H1 (cell line): ENCODE measurements around the gene HPRT1. TPM values are rescaled to one million over a fixed set of nuclear protein-coding genes. Genes with fewer than 3 reads are reported as not detected.

Source experiments
- CTCF ChIA-PET: fragments of 300-600 bp; sonication (Branson Sonifier 250); formaldehyde crosslinking; loops from one replicate; lab custom pipeline; 2021; ENCODE audit not compliant: partially characterized antibody; lab: Charles Lee
- POLR2A ChIA-PET: fragments of 300-600 bp; sonication (Branson Sonifier 250); formaldehyde crosslinking; loops from one replicate; lab custom pipeline; 2021; ENCODE audit warnings: inconsistent platforms; ENCODE audit not compliant: partially characterized antibody; lab: Charles Lee
- DNase-seq, 2 experiments: peaks; one replicate each; pipeline versions ENCODE4 v3.0.0 to v3.0.0-alpha.2; 2010 to 2022; ENCODE audit warnings: low spot score in 2 of 2, low read depth in 1 of 2, mixed read lengths in 1 of 2
- FAIRE-seq: peaks from 2 replicates; lab custom pipeline; 2011; peaks lifted over from hg19 to GRCh38; lab: Jason Lieb, UNC
- H2AFZ ChIP-seq: 2 replicates; pipeline ENCODE4 v1.8.1; 2012; ENCODE audit warnings: low read length, inconsistent platforms
- H2AK5ac ChIP-seq: 2 replicates; pipeline ENCODE4 v1.6.1; 2013; ENCODE audit warnings: low read depth, low read length
- H2BK120ac ChIP-seq: replicated peaks from 2 replicates; pipeline ENCODE3; 2013; ENCODE audit warnings: low read depth, low read length, inconsistent platforms
- H2BK12ac ChIP-seq: 2 replicates; pipeline ENCODE4 v1.6.1; 2013; ENCODE audit warnings: low read depth, low read length
- H2BK15ac ChIP-seq: 2 replicates; pipeline ENCODE4 v1.6.1; 2013; ENCODE audit warnings: low read length
- H2BK20ac ChIP-seq: 2 replicates; pipeline ENCODE4 v1.6.1; 2013; ENCODE audit warnings: low read length
- H2BK5ac ChIP-seq: 2 replicates; pipeline ENCODE4 v1.6.1; 2013; ENCODE audit warnings: low read depth, low read length
- H3K14ac ChIP-seq: 2 replicates; pipeline ENCODE4 v1.6.1; 2013; ENCODE audit warnings: inconsistent platforms; ENCODE audit not compliant: insufficient read length
- H3K18ac ChIP-seq: 2 replicates; pipeline ENCODE4 v1.6.1; 2013; ENCODE audit warnings: low read length; ENCODE audit errors: extremely low read depth
- H3K23ac ChIP-seq: 2 replicates; pipeline ENCODE4 v1.6.1; 2013; ENCODE audit warnings: inconsistent platforms; ENCODE audit not compliant: insufficient read length
- H3K23me2 ChIP-seq: 2 replicates; pipeline ENCODE4 v1.6.1; 2013; ENCODE audit warnings: low read depth, low read length
- H3K27ac ChIP-seq: 2 replicates; pipeline ENCODE4 v1.6.1; 2011; ENCODE audit warnings: low read depth, low read length, inconsistent platforms
- H3K27me3 ChIP-seq, 4 experiments: replicated peaks in 1 of 4; 1 replicate in 1 of 4; 2 replicates in 3 of 4; pipeline versions ENCODE4 v1.6.1 to v1.8.1; 2011 to 2013; ENCODE audit warnings: low read length in 3 of 4, mild to moderate bottlenecking in 3 of 4, inconsistent platforms in 2 of 4, mixed read lengths in 2 of 4, moderate library complexity in 1 of 4; ENCODE audit not compliant: control insufficient read depth in 3 of 4, insufficient read depth in 3 of 4; ENCODE audit errors: extremely low read depth in 1 of 4
- H3K36me3 ChIP-seq, 4 experiments: 2 replicates each; pipeline versions ENCODE4 v1.6.1 to v1.8.1; 2011 to 2013; ENCODE audit warnings: mild to moderate bottlenecking in 4 of 4, low read length in 3 of 4, moderate library complexity in 2 of 4, control low read depth in 1 of 4, inconsistent platforms in 1 of 4; ENCODE audit not compliant: insufficient read depth in 4 of 4, control insufficient read depth in 2 of 4
- H3K4ac ChIP-seq: replicated peaks from 2 replicates; pipeline ENCODE3; 2013; ENCODE audit warnings: low read length, low read depth, mixed read lengths, inconsistent platforms; ENCODE audit not compliant: insufficient read length
- H3K4me1 ChIP-seq, 4 experiments: replicated peaks in 1 of 4; 1 replicate in 1 of 4; 2 replicates in 3 of 4; pipeline versions ENCODE4 v1.6.1 to v1.8.1; 2011 to 2013; ENCODE audit warnings: low read length in 3 of 4, inconsistent platforms in 2 of 4, mixed read lengths in 1 of 4; ENCODE audit not compliant: insufficient read depth in 4 of 4, control insufficient read depth in 3 of 4
- H3K4me2 ChIP-seq, 2 experiments: 2 replicates each; pipeline versions ENCODE4 v1.6.1 to v1.8.1; 2011 to 2013; ENCODE audit warnings: low read depth in 2 of 2, low read length in 2 of 2, control low read depth in 1 of 2, inconsistent platforms in 1 of 2, mild to moderate bottlenecking in 1 of 2; ENCODE audit not compliant: insufficient read depth in 1 of 2
- H3K4me3 ChIP-seq, 4 experiments: fragments of 200-600, 300-600 bp in 1 of 4; sonication (generic), shearing (Covaris generic), sonication (Bioruptor Twin) in 1 of 4; 2 replicates each; pipeline versions ENCODE4 v1.5.1 to v1.8.1; 2011 to 2016; ENCODE audit warnings: low read length in 4 of 4, low read depth in 3 of 4, control low read depth in 2 of 4, inconsistent platforms in 2 of 4, mild to moderate bottlenecking in 2 of 4, mixed read lengths in 1 of 4, moderate library complexity in 1 of 4; ENCODE audit not compliant: insufficient read depth in 2 of 4; ENCODE audit errors: extremely low read depth in 1 of 4
- H3K56ac ChIP-seq: replicated peaks from 2 replicates; pipeline ENCODE3; 2013; ENCODE audit warnings: low read depth, mild to moderate bottlenecking, mixed read lengths, low read length, inconsistent platforms; ENCODE audit not compliant: insufficient read length
- H3K79me1 ChIP-seq: 2 replicates; pipeline ENCODE4 v1.6.1; 2013; ENCODE audit warnings: low read depth, low read length, control low read depth
- H3K79me2 ChIP-seq, 2 experiments: 2 replicates each; pipeline versions ENCODE4 v1.6.1 to v1.8.1; 2012 to 2013; ENCODE audit warnings: low read length in 2 of 2, mild to moderate bottlenecking in 2 of 2, inconsistent platforms in 1 of 2; ENCODE audit not compliant: insufficient read depth in 2 of 2, control insufficient read depth in 1 of 2
- H3K9ac ChIP-seq, 4 experiments: replicated peaks in 1 of 4; 1 replicate in 1 of 4; 2 replicates in 3 of 4; pipeline versions ENCODE4 v1.6.1 to v1.8.1; 2011 to 2013; ENCODE audit warnings: low read depth in 3 of 4, low read length in 3 of 4, control low read depth in 2 of 4, mild to moderate bottlenecking in 2 of 4, moderate library complexity in 2 of 4, inconsistent platforms in 1 of 4; ENCODE audit errors: extremely low read depth in 1 of 4
- H3K9me3 ChIP-seq, 2 experiments: 2 replicates each; pipeline versions ENCODE4 v1.6.1 to v1.8.1; 2012 to 2013; ENCODE audit warnings: mild to moderate bottlenecking in 2 of 2, moderate library complexity in 2 of 2, control low read depth in 1 of 2, inconsistent platforms in 1 of 2, low read depth in 1 of 2, low read length in 1 of 2, mixed read lengths in 1 of 2; ENCODE audit not compliant: insufficient read depth in 2 of 2
- H4K20me1 ChIP-seq, 2 experiments: replicated peaks in 1 of 2; 2 replicates each; pipeline versions ENCODE3 to v1.8.1; 2011 to 2013; ENCODE audit warnings: inconsistent platforms in 2 of 2, low read length in 2 of 2, mild to moderate bottlenecking in 1 of 2; ENCODE audit not compliant: insufficient read depth in 2 of 2, control insufficient read depth in 1 of 2
- H4K5ac ChIP-seq: 2 replicates; pipeline ENCODE4 v1.6.1; 2013; ENCODE audit warnings: low read length, low read depth, mixed read lengths, inconsistent platforms; ENCODE audit not compliant: insufficient read length
- H4K8ac ChIP-seq: 2 replicates; pipeline ENCODE4 v1.8.0; 2013; ENCODE audit warnings: mild to moderate bottlenecking, moderate library complexity, low read length, inconsistent platforms; ENCODE audit not compliant: insufficient read depth; ENCODE audit errors: extremely low read depth
- H4K91ac ChIP-seq: replicated peaks from 2 replicates; pipeline ENCODE3; 2013; ENCODE audit warnings: low read length, mixed read lengths, inconsistent platforms; ENCODE audit not compliant: insufficient read length
- ASH2L ChIP-seq: fragments of 200-600, 300-600 bp; sonication (generic); IDR thresholded peaks from one replicate; pipeline ENCODE4 v1.7.1; 2017; ENCODE audit warnings: low read length
- BACH1 ChIP-seq: IDR thresholded peaks from 2 replicates; pipeline ENCODE4 v1.6.1; 2012; ENCODE audit warnings: low read length, improper control_type of control experiment
- CBX8 ChIP-seq: fragments of 300-800, 300-1000 bp; sonication (generic); IDR thresholded peaks from 2 replicates; pipeline ENCODE4 v1.7.1; 2016; ENCODE audit warnings: low read depth, low read length, borderline replicate concordance
- KDM5A ChIP-seq: fragments of 200-600 bp; IDR thresholded peaks from 2 replicates; pipeline ENCODE4 v1.7.1; 2012; ENCODE audit warnings: mild to moderate bottlenecking, low read length, inconsistent platforms, mixed read lengths
- MAX ChIP-seq: IDR thresholded peaks from 2 replicates; pipeline ENCODE4 v1.6.1; 2012; ENCODE audit warnings: inconsistent platforms
- NANOG ChIP-seq: IDR thresholded peaks from 2 replicates; pipeline ENCODE4 v1.6.1; 2011; ENCODE audit warnings: low read length, low read depth, mild to moderate bottlenecking, inconsistent platforms; ENCODE audit not compliant: insufficient read depth, poor library complexity, severe bottlenecking
- POLR2AphosphoS5 ChIP-seq: IDR thresholded peaks from 2 replicates; pipeline ENCODE4 v1.6.1; 2011; ENCODE audit warnings: low read depth, low read length
- POU5F1 ChIP-seq: IDR thresholded peaks from 2 replicates; pipeline ENCODE4 v1.6.1; 2011; ENCODE audit warnings: low read depth, mild to moderate bottlenecking, low read length, moderate library complexity
- RAD21 ChIP-seq, 2 experiments: IDR thresholded peaks in 1 of 2; conservative IDR thresholded peaks in 1 of 2; 2 replicates each; pipeline ENCODE4 v1.6.1; 2011; ENCODE audit warnings: low read depth in 2 of 2, low read length in 2 of 2, improper control_type of control experiment in 1 of 2, inconsistent platforms in 1 of 2, mild to moderate bottlenecking in 1 of 2, moderate library complexity in 1 of 2
- SP2 ChIP-seq: IDR thresholded peaks from 2 replicates; pipeline ENCODE4 v1.6.1; 2012; ENCODE audit warnings: mild to moderate bottlenecking, low read length, inconsistent platforms
- USF2 ChIP-seq: IDR thresholded peaks from 2 replicates; pipeline ENCODE4 v1.6.1; 2011; ENCODE audit warnings: low read length, improper control_type of control experiment
- ZNF274 ChIP-seq: IDR thresholded peaks from 2 replicates; pipeline ENCODE4 v1.7.0; 2012; ENCODE audit warnings: low read length, borderline replicate concordance; ENCODE audit errors: extremely low read depth
- WGBS, 2 experiments: shearing (Covaris generic) in 1 of 2; methylation state at CpG; one replicate each; pipeline versions ENCODE4 v1.1.6 to v1.1.7; 2013 to 2015; ENCODE audit warnings: low lambda C conversion rate in 2 of 2, mixed read lengths in 2 of 2, inconsistent platforms in 1 of 2, low coverage in 1 of 2, missing lambda C conversion rate in 1 of 2; ENCODE audit not compliant: insufficient replicate concordance in 2 of 2, insufficient coverage in 1 of 2, insufficient read length in 1 of 2; ENCODE audit errors: extremely low coverage in 1 of 2, missing lambda C conversion rate in 1 of 2; 5-methylcytosine and 5-hydroxymethylcytosine counted together
- polyA plus RNA-seq, 7 experiments: library from polyadenylated mRNA; depleted of rRNA in 3 of 7; stranded (reverse) in 5 of 7; unstranded in 2 of 7; fragments of >200 nt in 5 of 7; fragments of 200-250 nt in 2 of 7; gene quantifications; 1 replicate in 5 of 7; 2 replicates in 1 of 7; 4 replicates in 1 of 7; pipeline versions ENCODE4 v1.2.1 to v1.2.3, GENCODE V29; 2011 to 2013; ENCODE audit warnings: missing spikeins in 2 of 7, mixed read lengths in 2 of 7
- total RNA-seq: library from RNA; stranded (reverse); fragmentation: NEBNext Ultra II Directional; extraction: Animal tissue kit (Norgen Biotek cat#: 25700); gene quantifications from 2 replicates; pipeline ENCODE4 v1.2.1, GENCODE V29; 2021

HPRT1 gene
- total and polyA plus RNA-seq, 2 of the 8 experiments (the other 6 are each of a cell fraction or from before 2014, with no cell fraction given) = 16.9 to 49.5 TPM

- Histone ChIP-seq H4K8ac (no peak overlapping the region), H3K23ac (no peak overlapping the region), H3K14ac (no peak overlapping the region), H4K5ac (no peak overlapping the region), H3K56ac (no peak overlapping the region), H3K36me3 (no peaks in the 10 kb centered on the region), H3K79me1 (no peaks in the 10 kb centered on the region), H3K9ac (no peak overlapping the region), H3K4me3 (no peak overlapping the region), H3K27ac (no peak overlapping the region), H3K18ac (no peak overlapping the region), H2BK15ac (no peak overlapping the region), H4K20me1 (no peaks in the 10 kb centered on the region), H4K91ac (no peak overlapping the region), H2BK120ac (no peak overlapping the region), H3K4me1 (peaks cover 0 to 2% (median 0%) of the 10 kb centered on the region in 4 experiments; a peak in 1 of 7 replicates), H2BK12ac (no peak overlapping the region), H3K27me3 (no peaks in the 10 kb centered on the region), H3K23me2 (no peaks in the 10 kb centered on the region), H2AK5ac (no peak overlapping the region)
- ChIA-PET POLR2A (no interaction called here), CTCF (interaction anchor here (1.3 kb wide), 1 partner anchor 96 kb away, joined by 3 read pairs; no protein-coding TSS in a partner anchor)
- WGBS, 2 experiments = 82% methylated on average over 5 of the region's 6 CpGs; no CpG with 5 or more reads in 1 of the 2 experiments
- no peak for DNase-seq
- TF ChIP-seq SP2 (no peak), MAX (no peak), ZNF274 (no peak), POLR2AphosphoS5 (no peak), USF2 (no peak), NANOG (no peak), RAD21 (IDR thresholded peaks at IDR 0.05 in 1 of 2, conservative IDR thresholded peaks at IDR 0.05 in 1 of 2; ENCODE audit: low read depth in 2 of 2, low read length in 2 of 2) (no peak), BACH1 (no peak), CBX8 (no peak), KDM5A (no peak), POU5F1 (no peak), ASH2L (no peak)
- TF ChIP-seq, all 59 proteins: peak for 0
- no peak overlapping the region for H2AFZ ChIP-seq
- no peak overlapping the region for H2BK5ac ChIP-seq
- no peaks in the 10 kb centered on the region for H3K79me2 ChIP-seq
- no peak overlapping the region for H3K4me2 ChIP-seq
- no peak overlapping the region for H3K4ac ChIP-seq
- no peaks in the 10 kb centered on the region for H3K9me3 ChIP-seq
- H2BK20ac ChIP-seq = no peak overlapping the region
- no peak for FAIRE-seq
Measured at GRCh38 chrX:134524181-134524580, 64.2 kb downstream of the HPRT1 start.
